ENCODE measurements around the gene ARPC5.

GRCh38 chr1:183674886-183675285, 39.3 kb upstream of the ARPC5 start:
- TF ChIP-seq CTCF (conservative IDR thresholded peaks at IDR 0.05) (no peak), ZFX (IDR thresholded peaks at IDR 0.05) (no peak)

All from C4-2B (cell line).